HCT116 (cell line): ENCODE data around the gene NHSL1. TPM values are rescaled to one million over a fixed set of nuclear protein-coding genes. Genes with fewer than 3 reads are reported as not detected.

Source experiments
- ATAC-seq: fragments of 200-7000 bp; cut with Tn5 transposase; 2 replicates; pipeline ENCODE4 v1.9.1; 2020; ENCODE audit warnings: mild to moderate bottlenecking, moderate library complexity
- BruUV-seq: library from RNA; stranded (reverse); fragments of 400-500 nt; replicated peaks from 2 replicates; lab custom pipeline; 2021; lab: Mats Ljungman, UMichigan
- CTCF ChIA-PET: fragments of 300-600 bp; sonication (Branson Sonifier 250); formaldehyde crosslinking; loops from one replicate; lab custom pipeline; 2021; ENCODE audit warnings: antibody characterized with exemption; lab: Charles Lee
- POLR2A ChIA-PET: fragments of 300-600, 350-600 bp; sonication (Branson Sonifier 250); formaldehyde crosslinking; loops from one replicate; lab custom pipeline; 2021; ENCODE audit warnings: antibody characterized with exemption; lab: Charles Lee
- RAD21 ChIA-PET, 2 experiments: fragments of 300-600 bp; sonication (Branson Sonifier 250); formaldehyde crosslinking; loops; one replicate each; lab custom pipeline; 2023; ENCODE audit warnings: low total read pairs in 2 of 2; ENCODE audit not compliant: uncharacterized antibody in 2 of 2, unreplicated experiment in 2 of 2, low non-redundant PET in 1 of 2; lab: Charles Lee
- DNase-seq: peaks from one replicate; pipeline ENCODE4 v3.0.0-alpha.2; 2010; ENCODE audit warnings: low read depth, low spot score
- H2AFZ ChIP-seq: fragments of 200-600 bp; shearing (Covaris generic), sonication (generic); 2 replicates; pipeline ENCODE4 v1.6.1; 2017; ENCODE audit warnings: low read depth, mixed run types, mixed read lengths, antibody characterized with exemption, low read length; ENCODE audit not compliant: poor library complexity, severe bottlenecking
- H3K27ac ChIP-seq: 2 replicates; pipeline ENCODE4 v1.5.1; 2012; ENCODE audit warnings: low read depth, low read length
- H3K27me3 ChIP-seq: fragments of 200-600 bp; sonication (generic); 2 replicates; pipeline ENCODE4 v1.6.1; 2016; ENCODE audit warnings: mixed run types, low read length, mixed read lengths; ENCODE audit not compliant: insufficient read depth
- H3K36me3 ChIP-seq, 2 experiments: fragments of 200-500 bp in 1 of 2; fragments of 200-600 bp in 1 of 2; sonication (Bioruptor generic) in 1 of 2; sonication (generic) in 1 of 2; 2 replicates each; pipeline versions ENCODE4 v1.5.1 to v1.6.1; 2014 to 2016; ENCODE audit warnings: low read length in 2 of 2, inconsistent platforms in 1 of 2, mixed read lengths in 1 of 2, mixed run types in 1 of 2; ENCODE audit not compliant: insufficient read depth in 2 of 2, control insufficient read depth in 1 of 2
- H3K4me1 ChIP-seq, 2 experiments: fragments of 200-600 bp in 1 of 2; sonication (generic) in 1 of 2; 2 replicates each; pipeline versions ENCODE4 v1.5.1 to v1.6.1; 2012 to 2017; ENCODE audit warnings: low read length in 2 of 2, inconsistent platforms in 1 of 2, mild to moderate bottlenecking in 1 of 2, mixed read lengths in 1 of 2, mixed run types in 1 of 2, moderate library complexity in 1 of 2; ENCODE audit not compliant: insufficient read depth in 2 of 2, control insufficient read depth in 1 of 2
- H3K4me2 ChIP-seq: fragments of 200-600 bp; sonication (generic); 2 replicates; pipeline ENCODE4 v1.6.1; 2017; ENCODE audit warnings: mixed run types, low read length, mixed read lengths
- H3K4me3 ChIP-seq, 2 experiments: fragments of 200-600 bp in 1 of 2; sonication (generic) in 1 of 2; replicated peaks in 1 of 2; 2 replicates each; pipeline ENCODE4 v1.5.1; 2011 to 2016; ENCODE audit warnings: low read length in 2 of 2, control low read depth in 1 of 2, low read depth in 1 of 2, mild to moderate bottlenecking in 1 of 2, mixed read lengths in 1 of 2, mixed run types in 1 of 2
- H3K79me2 ChIP-seq: fragments of 200-600 bp; sonication (generic); 2 replicates; pipeline ENCODE4 v1.6.1; 2017; ENCODE audit warnings: mild to moderate bottlenecking, mixed run types, low read length, moderate library complexity, mixed read lengths; ENCODE audit not compliant: insufficient read depth
- H3K9ac ChIP-seq: fragments of 200-600 bp; sonication (generic); 2 replicates; pipeline ENCODE4 v1.6.1; 2016; ENCODE audit warnings: low read length, mixed read lengths
- H3K9me2 ChIP-seq: fragments of 200-600 bp; sonication (generic), shearing (Covaris generic); 2 replicates; pipeline ENCODE4 v1.6.1; 2017; ENCODE audit warnings: mixed run types, mild to moderate bottlenecking, moderate library complexity; ENCODE audit not compliant: insufficient read depth
- H3K9me3 ChIP-seq, 2 experiments: fragments of 200-500 bp in 1 of 2; fragments of 200-600 bp in 1 of 2; sonication (Bioruptor generic) in 1 of 2; sonication (generic) in 1 of 2; 2 replicates each; pipeline ENCODE4 v1.6.1; 2014 to 2017; ENCODE audit warnings: low read length in 2 of 2, mixed read lengths in 2 of 2, inconsistent platforms in 1 of 2, low read depth in 1 of 2, mild to moderate bottlenecking in 1 of 2, mixed run types in 1 of 2, moderate library complexity in 1 of 2; ENCODE audit not compliant: control insufficient read depth in 1 of 2, insufficient read depth in 1 of 2
- H4K20me1 ChIP-seq: fragments of 200-600 bp; sonication (generic), shearing (Covaris generic); 2 replicates; pipeline ENCODE4 v1.6.1; 2017; ENCODE audit warnings: mixed run types, mild to moderate bottlenecking, moderate library complexity; ENCODE audit not compliant: insufficient read depth
- EGR1 ChIP-seq: IDR thresholded peaks from 2 replicates; pipeline ENCODE4 v1.6.1; 2012; ENCODE audit warnings: low read depth
- FOSL1 ChIP-seq: IDR thresholded peaks from 2 replicates; pipeline ENCODE4 v1.6.1; 2012; ENCODE audit warnings: low read depth
- POLR2A ChIP-seq: IDR thresholded peaks from 2 replicates; pipeline ENCODE4 v1.7.0; 2011; ENCODE audit warnings: borderline replicate concordance; ENCODE audit not compliant: insufficient read depth, insufficient read length; ENCODE audit errors: extremely low read depth
- POLR2AphosphoS5 ChIP-seq: IDR thresholded peaks from 2 replicates; pipeline ENCODE4 v1.6.1; 2011; ENCODE audit warnings: mild to moderate bottlenecking, low read depth, low read length, moderate library complexity
- TCF7L2 ChIP-seq: IDR thresholded peaks from 2 replicates; pipeline ENCODE4 v1.7.0; 2011; ENCODE audit warnings: borderline replicate concordance, inconsistent platforms; ENCODE audit not compliant: insufficient read depth, insufficient read length; ENCODE audit errors: extremely low read depth
- intact Hi-C: fragments of 100-400 bp; cut with micrococcal nuclease; formaldehyde crosslinking; loops from 2 replicates; pipeline ENCODE4 v1.10.0; 2022
- total RNA-seq: library from RNA; stranded (reverse); gene quantifications from one replicate; pipeline ENCODE4 v1.2.1, GENCODE V29; 2021; ENCODE audit not compliant: unreplicated experiment
- TF ChIP-seq, protein P1 (sequence below): IDR thresholded peaks from 2 replicates; pipeline ENCODE4 v1.6.1; 2012
- TF ChIP-seq, protein P2 (sequence below): IDR thresholded peaks from 2 replicates; pipeline ENCODE4 v1.6.1; 2012

NHSL1 gene
- total RNA-seq, 1 experiment from 2014 or later, result 15.4 TPM

- ATAC-seq, result no peak
- Histone ChIP-seq H3K4me2 (no peak overlapping the region), H2AFZ (no peak overlapping the region), H3K9ac (no peak overlapping the region), H3K27ac (no peak overlapping the region), H3K4me3 (no peak overlapping the region), H3K4me1 (no peaks in the 10 kb centered on the region), H3K9me2 (no peaks in the 10 kb centered on the region), H3K27me3 (no peaks in the 10 kb centered on the region), H3K79me2 (no peaks in the 10 kb centered on the region), H3K9me3 (no peaks in the 10 kb centered on the region), H3K36me3 (no peaks in the 10 kb centered on the region), H4K20me1 (no peaks in the 10 kb centered on the region)
- CTCF ChIA-PET, result no interaction called here
- POLR2A ChIA-PET, result no interaction called here
- BruUV-seq, result no TSS peak
- RAD21 ChIA-PET, result no interaction called here
- DNase-seq, result no peak
- TF ChIP-seq, protein P1, sequence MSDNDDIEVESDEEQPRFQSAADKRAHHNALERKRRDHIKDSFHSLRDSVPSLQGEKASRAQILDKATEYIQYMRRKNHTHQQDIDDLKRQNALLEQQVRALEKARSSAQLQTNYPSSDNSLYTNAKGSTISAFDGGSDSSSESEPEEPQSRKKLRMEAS, result no peak
- no peak for TF ChIP-seq POLR2A
- TF ChIP-seq POLR2AphosphoS5, result no peak
- TF ChIP-seq FOSL1, result no peak
- intact Hi-C loops, result no loop called here
Observed at GRCh38 chr6:138535728-138536455, 36.6 kb upstream of the NHSL1 start.

DNA sequence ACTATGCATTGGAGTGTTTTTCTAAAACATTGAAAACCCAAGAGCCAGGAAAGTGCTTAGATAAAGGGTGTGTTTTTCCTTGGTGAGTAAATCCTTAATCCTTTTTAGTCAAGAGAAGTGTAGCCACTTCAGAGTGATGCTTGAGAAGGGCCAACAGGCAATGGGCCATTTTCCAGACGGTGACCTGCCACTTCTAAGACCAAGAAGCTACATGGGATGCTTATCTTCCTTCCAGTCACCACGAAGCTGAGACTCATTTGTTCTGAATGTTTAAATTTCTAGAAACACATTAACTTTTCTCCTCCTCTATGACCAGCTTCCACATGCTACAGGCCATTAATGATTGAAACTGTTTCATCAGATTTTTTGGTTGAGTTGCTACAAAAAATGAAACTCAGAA is 34.4 kb upstream of the NHSL1 start:
- Histone ChIP-seq H3K36me3 (no peaks in the 10 kb centered on the region), H3K4me2 (no peak overlapping the region), H3K4me1 (no peaks in the 10 kb centered on the region), H3K9me2 (no peaks in the 10 kb centered on the region), H3K9ac (no peak overlapping the region), H3K27me3 (no peaks in the 10 kb centered on the region), H3K4me3 (no peak overlapping the region), H4K20me1 (no peaks in the 10 kb centered on the region), H3K27ac (no peak overlapping the region), H3K79me2 (no peaks in the 10 kb centered on the region), H3K9me3 (no peaks in the 10 kb centered on the region), H2AFZ (no peak overlapping the region)
- TF ChIP-seq TCF7L2, result no peak
- TF ChIP-seq, protein P2, sequence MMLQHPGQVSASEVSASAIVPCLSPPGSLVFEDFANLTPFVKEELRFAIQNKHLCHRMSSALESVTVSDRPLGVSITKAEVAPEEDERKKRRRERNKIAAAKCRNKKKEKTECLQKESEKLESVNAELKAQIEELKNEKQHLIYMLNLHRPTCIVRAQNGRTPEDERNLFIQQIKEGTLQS, result no peak
- TF ChIP-seq EGR1, result no peak
- ChIA-PET POLR2A (no interaction called here), CTCF (no interaction called here), RAD21 (no interaction called here)
- no TSS peak for BruUV-seq
- DNase-seq, result no peak
- intact Hi-C loops, result no loop called here
- no peak for ATAC-seq
